HCT116 (cell line): ENCODE data around the gene SUGP2.

Experiments used
- CTCF ChIP-seq, 3 experiments: fragments of 200-600 bp in 1 of 3; sonication (generic) in 1 of 3; IDR thresholded peaks in 2 of 3; conservative IDR thresholded peaks in 1 of 3; 2 replicates each; pipeline ENCODE4 v1.5.1; 2012 to 2017; ENCODE audit warnings: low read depth in 2 of 3, low read length in 2 of 3, antibody characterized with exemption in 1 of 3, borderline replicate concordance in 1 of 3, control low read depth in 1 of 3, mild to moderate bottlenecking in 1 of 3, mixed read lengths in 1 of 3, mixed run types in 1 of 3, moderate library complexity in 1 of 3; ENCODE audit not compliant: insufficient read depth in 1 of 3
- EGR1 ChIP-seq: IDR thresholded peaks from 2 replicates; pipeline ENCODE4 v1.6.1; 2012; ENCODE audit warnings: low read depth
- ELF1 ChIP-seq: IDR thresholded peaks from 2 replicates; pipeline ENCODE4 v1.6.1; 2012; ENCODE audit warnings: low read depth, borderline replicate concordance
- EZH2 ChIP-seq: fragments of 200-600 bp; sonication (generic); IDR thresholded peaks from 2 replicates; pipeline ENCODE4 v1.6.1; 2017; ENCODE audit warnings: antibody characterized with exemption, mixed run types
- EZH2phosphoT487 ChIP-seq: fragments of 200-600 bp; IDR thresholded peaks from 2 replicates; pipeline ENCODE4 v1.6.1; 2018; ENCODE audit warnings: antibody characterized with exemption, borderline replicate concordance
- JUND ChIP-seq: IDR thresholded peaks from 2 replicates; pipeline ENCODE4 v1.6.1; 2012
- POLR2A ChIP-seq: IDR thresholded peaks from 2 replicates; pipeline ENCODE4 v1.7.0; 2011; ENCODE audit warnings: borderline replicate concordance; ENCODE audit not compliant: insufficient read depth, insufficient read length; ENCODE audit errors: extremely low read depth
- POLR2AphosphoS5 ChIP-seq: IDR thresholded peaks from 2 replicates; pipeline ENCODE4 v1.6.1; 2011; ENCODE audit warnings: mild to moderate bottlenecking, low read depth, low read length, moderate library complexity
- SIN3A ChIP-seq: IDR thresholded peaks from 2 replicates; pipeline ENCODE4 v1.6.1; 2012; ENCODE audit warnings: low read depth
- SP1 ChIP-seq: IDR thresholded peaks from 2 replicates; pipeline ENCODE4 v1.6.1; 2012; ENCODE audit warnings: low read depth
- YY1 ChIP-seq: IDR thresholded peaks from 2 replicates; pipeline ENCODE4 v1.6.1; 2011; ENCODE audit warnings: low read length, low read depth, moderate library complexity, mild to moderate bottlenecking; ENCODE audit not compliant: insufficient replicate concordance; ENCODE audit errors: extremely low read depth
- ZBTB33 ChIP-seq: IDR thresholded peaks from 2 replicates; pipeline ENCODE4 v1.6.1; 2011; ENCODE audit warnings: mild to moderate bottlenecking, low read length, moderate library complexity; ENCODE audit not compliant: insufficient replicate concordance; ENCODE audit errors: extremely low read depth
- ZNF274 ChIP-seq: fragments of 200-500 bp; sonication (Bioruptor generic); IDR thresholded peaks from 2 replicates; pipeline ENCODE4 v1.6.1; 2014; ENCODE audit warnings: mild to moderate bottlenecking, low read depth, low read length, inconsistent platforms

GRCh38 chr19:18941628-18942354, 91.5 kb downstream of the SUGP2 start:
- TF ChIP-seq POLR2AphosphoS5: no peak
- no peak for TF ChIP-seq CTCF (IDR thresholded peaks at IDR 0.05 in 2 of 3, conservative IDR thresholded peaks at IDR 0.05 in 1 of 3; ENCODE audit: borderline replicate concordance in 1 of 3, insufficient read depth in 1 of 3, low read depth in 2 of 3, low read length in 2 of 3)
- TF ChIP-seq JUND: no peak
- no peak for TF ChIP-seq EZH2
- no peak for TF ChIP-seq POLR2A
- no peak for TF ChIP-seq YY1
- no peak for TF ChIP-seq ZNF274
- TF ChIP-seq EZH2phosphoT487: no peak
- TF ChIP-seq ZBTB33: no peak
- no peak for TF ChIP-seq EGR1
- no peak for TF ChIP-seq ELF1
- no peak for TF ChIP-seq SP1
- TF ChIP-seq SIN3A: no peak
